Neural crest cell (in vitro differentiated cells): ENCODE data around the gene NOP16. TPM values are rescaled to one million over a fixed set of nuclear protein-coding genes. Genes with fewer than 3 reads are reported as not detected.

ENCODE experiments used
- DNase-seq: peaks from one replicate; pipeline ENCODE4 v3.0.0; 2021; ENCODE audit warnings: low read depth, mixed read lengths, low spot score
- H3K27ac Mint-ChIP-seq: one replicate; pipeline ENCODE4 v1.8.0; 2021; ENCODE audit warnings: mild to moderate bottlenecking, mixed read lengths; ENCODE audit not compliant: unreplicated experiment
- H3K27me3 Mint-ChIP-seq: 2 replicates; pipeline ENCODE4 v1.8.0; 2021; ENCODE audit warnings: low read depth, mild to moderate bottlenecking, mixed read lengths
- H3K36me3 Mint-ChIP-seq: 2 replicates; pipeline ENCODE4 v1.8.0; 2021; ENCODE audit warnings: low read depth, mild to moderate bottlenecking, mixed read lengths
- H3K4me1 Mint-ChIP-seq: 2 replicates; pipeline ENCODE4 v1.8.0; 2021; ENCODE audit warnings: mixed read lengths
- H3K4me3 Mint-ChIP-seq: one replicate; pipeline ENCODE4 v1.8.0; 2021; ENCODE audit warnings: mild to moderate bottlenecking, mixed read lengths
- H3K9me3 Mint-ChIP-seq: 2 replicates; pipeline ENCODE4 v1.8.0; 2021; ENCODE audit warnings: mixed read lengths
- CTCF ChIP-seq: fragments of 200-600 bp; sonication (generic); conservative IDR thresholded peaks from 2 replicates; pipeline ENCODE4 v1.5.0; 2021; ENCODE audit warnings: antibody characterized with exemption, mild to moderate bottlenecking
- microRNA-seq: library from miRNA; unstranded; fragments of <30 nt; microRNA quantifications from one replicate; pipeline ENCODE4, GENCODE V29; 2020
- total RNA-seq: library from RNA; stranded (reverse); gene quantifications from 2 replicates; pipeline ENCODE4 v1.2.1, GENCODE V29; 2021

The NOP16 gene
- total RNA-seq, 1 donor from 2014 or later: 40.9 TPM

- no peaks in the 10 kb centered on the region for H3K9me3 Mint-ChIP-seq
- no peak overlapping the region for H3K4me3 Mint-ChIP-seq
- peaks cover 23% of the 10 kb centered on the region for H3K36me3 Mint-ChIP-seq
- H3K27me3 Mint-ChIP-seq: no peaks in the 10 kb centered on the region
- no peaks in the 10 kb centered on the region for H3K4me1 Mint-ChIP-seq
- no peak overlapping the region for H3K27ac Mint-ChIP-seq
- TF ChIP-seq CTCF: no peak
- no peak for DNase-seq
Observed at GRCh38 chr5:176339304-176339703, 49.1 kb downstream of the NOP16 start.

- no peak for TF ChIP-seq CTCF
- DNase-seq: no peak
- Mint-ChIP-seq H3K36me3 (peaks cover 24% of the 10 kb centered on the region), H3K27ac (peak overlapping the region; percentile 39), H3K9me3 (no peaks in the 10 kb centered on the region), H3K4me1 (no peaks in the 10 kb centered on the region), H3K4me3 (no peak overlapping the region), H3K27me3 (no peaks in the 10 kb centered on the region)
Observed at GRCh38 chr5:176337913-176338312, 50.5 kb downstream of the NOP16 start.

- DNase-seq: no peak
Observed at GRCh38 chr5:176334031-176334770, 54.2 kb downstream of the NOP16 start.

More at GRCh38 chr5:176334031-176334770, 54.2 kb downstream of the NOP16 start:
- H3K4me3 Mint-ChIP-seq: no peak overlapping the region
- H3K36me3 Mint-ChIP-seq: peaks cover 12% of the 10 kb centered on the region
- no peaks in the 10 kb centered on the region for H3K27me3 Mint-ChIP-seq
- TF ChIP-seq CTCF: no peak
- H3K4me1 Mint-ChIP-seq: no peaks in the 10 kb centered on the region
- H3K27ac Mint-ChIP-seq: no peak overlapping the region
- H3K9me3 Mint-ChIP-seq: no peaks in the 10 kb centered on the region

Small RNA genes within 50 kb of the gene (microRNA-seq; reads per million reads assigned to microRNA genes)
- gene MIR1271: 19.5 reads per million, percentile 34 among the genes with 10 or more reads in this experiment

Other genes starting within 250 kb of the NOP16 start
- gene SIMC1, start 150.2 kb downstream of the NOP16 start, total RNA-seq: 43.6 and 45.3 TPM in 2 replicates
- 112 and 118 TPM in 2 replicates for gene KIAA1191, start 26.8 kb downstream of the NOP16 start, total RNA-seq
- gene ARL10, start 23.1 kb downstream of the NOP16 start, total RNA-seq: 37.2 and 40.0 TPM in 2 replicates
- gene HIGD2A, start 153 bp upstream of the NOP16 start, total RNA-seq: 91.2 and 92.5 TPM in 2 replicates
- gene CLTB, start 27.9 kb upstream of the NOP16 start, total RNA-seq: 31.6 and 36.0 TPM in 2 replicates
- gene FAF2, start 59.8 kb upstream of the NOP16 start, total RNA-seq: 49.3 and 50.3 TPM in 2 replicates
- 93.8 and 97.1 TPM in 2 replicates for gene RNF44, start 148.8 kb upstream of the NOP16 start, total RNA-seq
- gene CDHR2, start 160.7 kb upstream of the NOP16 start, total RNA-seq: not detected in 2 replicates
- gene GPRIN1, start 221.6 kb upstream of the NOP16 start, total RNA-seq: 35.9 and 39.0 TPM in 2 replicates
- gene SNCB, start 241.9 kb upstream of the NOP16 start, total RNA-seq: 0.40 and 0.96 TPM in 2 replicates
- gene EIF4E1B, start 242.1 kb upstream of the NOP16 start, total RNA-seq: not detected in 2 replicates